Urothelium cell line (cell line): Measurements from ENCODE around the gene TRAPPC3.
"Not testable (repeated sequence)": the region's sequence is repeated elsewhere in the genome, so short reads cannot be mapped to it uniquely, and the experiment has no call there.

ENCODE experiments used
- DNase-seq: peaks from one replicate; pipeline ENCODE4 v3.0.0; 2011; ENCODE audit warnings: low spot score, mixed read lengths
- FAIRE-seq: peaks from 2 replicates; lab custom pipeline; 2011; peaks lifted over from hg19 to GRCh38; lab: Jason Lieb, UNC

TRAPPC3 gene

DNA sequence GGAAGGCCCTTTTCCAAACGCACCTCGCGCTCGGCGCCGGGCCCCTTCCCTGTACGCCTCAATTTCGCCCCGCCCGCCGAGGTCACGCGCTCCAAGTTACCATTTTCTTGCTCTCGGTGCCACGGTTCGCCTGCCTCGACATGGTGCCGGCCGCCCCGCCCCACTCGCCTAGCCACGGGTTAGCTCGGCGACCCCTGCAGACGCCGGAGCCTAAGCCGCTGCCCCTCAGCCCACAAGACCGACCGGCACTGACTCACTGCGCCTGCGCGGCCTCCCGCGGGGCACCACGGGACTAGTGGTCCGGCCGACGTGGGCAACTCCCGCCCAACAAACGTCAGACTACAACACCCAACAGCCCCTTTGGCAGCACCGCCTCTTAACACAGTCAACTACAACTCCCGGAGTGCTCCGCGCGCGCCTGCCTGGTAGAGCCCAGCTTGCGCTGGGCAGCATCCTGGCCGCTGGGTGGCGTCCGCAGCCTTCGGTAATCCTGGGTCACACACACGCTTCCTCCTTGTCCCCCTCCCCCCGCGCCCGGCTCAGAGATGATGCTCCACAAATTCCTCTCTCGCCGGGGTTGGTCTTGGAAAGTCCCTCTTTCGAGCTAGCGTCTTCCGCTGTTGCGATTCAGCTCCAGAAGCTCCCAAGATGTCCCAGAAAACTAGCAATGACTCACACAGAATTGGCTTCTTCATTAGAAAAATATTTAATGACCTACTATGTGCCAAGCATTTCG lies at the start of gene TRAPPC3:
Gene TRAPPC3 (minus strand): TSS at position 250 of the 736 bp plus-strand sequence. CDS start 108 bp downstream, at position 142.
- DNase-seq, result peak; percentile 98
- FAIRE-seq, result peak; percentile 72

DNA sequence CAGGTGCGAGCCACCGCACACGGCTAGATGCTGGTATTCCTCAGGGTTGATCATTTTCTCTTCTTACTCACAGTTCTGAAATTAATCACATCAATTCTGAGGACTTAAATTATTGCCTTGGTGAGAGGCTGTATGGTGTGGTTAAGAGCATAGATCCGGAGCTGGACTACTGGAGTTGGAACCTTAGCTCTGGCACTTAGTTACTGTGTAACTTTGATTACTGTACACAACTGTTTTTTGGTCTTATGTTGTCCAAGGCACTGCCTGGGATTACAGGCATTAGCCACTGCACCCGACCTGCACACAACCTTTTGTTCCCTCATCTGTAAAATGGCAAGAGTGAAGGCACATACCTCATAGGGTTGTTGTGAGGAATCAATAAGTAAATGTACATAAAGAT lies 49.4 kb upstream of the TRAPPC3 start:
- no peak for DNase-seq
- FAIRE-seq, result no peak

DNA sequence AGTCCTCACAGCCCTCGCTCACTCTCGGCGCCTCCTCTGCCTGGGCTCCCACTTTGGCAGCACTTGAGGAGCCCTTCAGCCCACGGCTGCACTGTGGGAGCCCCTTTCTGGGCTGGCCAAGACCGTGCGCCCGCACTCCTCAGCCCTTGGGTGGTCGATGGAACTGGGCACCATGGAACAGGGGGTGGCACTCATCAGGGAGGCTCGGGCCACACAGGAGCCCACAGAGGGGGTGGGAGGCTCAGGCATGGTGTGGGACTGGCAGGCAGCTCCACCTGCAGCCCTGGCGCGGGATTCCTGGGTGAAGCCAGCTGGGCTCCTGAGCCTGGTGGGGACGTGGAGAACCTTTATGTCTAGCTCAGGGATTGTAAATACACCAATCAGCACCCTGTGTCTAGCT lies 47.5 kb upstream of the TRAPPC3 start:
- not testable (repeated sequence) for DNase-seq, FAIRE-seq

DNA sequence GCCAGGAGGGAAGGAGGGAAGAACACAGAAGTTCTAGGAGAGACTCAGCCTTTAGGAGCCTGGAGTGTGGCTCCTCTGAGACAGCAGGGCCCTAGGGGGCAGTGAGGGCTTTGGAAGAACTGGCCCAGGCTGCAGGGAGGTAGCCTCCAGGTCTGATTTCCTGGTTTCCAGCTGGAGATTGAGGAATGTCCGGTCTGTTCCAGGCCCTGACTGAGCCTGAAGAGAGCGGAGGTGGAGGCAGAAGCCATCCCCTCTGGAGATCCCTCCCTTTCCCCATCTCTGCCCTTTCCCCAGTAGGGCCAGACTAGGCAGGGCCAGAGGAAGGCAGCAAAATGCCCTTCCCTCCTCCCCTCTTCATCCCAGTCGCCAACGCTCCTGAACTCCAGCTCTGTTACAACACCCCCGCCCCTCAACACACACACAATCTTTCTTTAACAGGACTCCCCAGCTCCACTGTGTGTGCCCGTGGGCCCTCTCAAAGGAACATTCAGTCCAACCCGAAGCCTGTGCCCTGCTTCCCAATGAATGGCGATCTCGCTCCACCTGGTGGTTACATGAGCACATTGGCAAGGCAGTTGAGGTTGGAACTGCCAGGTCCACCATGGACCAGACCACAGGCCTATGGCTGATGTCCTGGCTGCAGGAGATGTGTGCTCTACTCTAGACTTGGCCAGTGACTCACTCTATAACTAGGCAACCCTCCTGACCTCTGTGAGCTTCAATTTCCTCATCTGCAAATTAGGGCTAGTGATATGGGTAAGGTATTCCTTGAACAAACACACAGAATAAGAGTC lies 38.7 kb upstream of the TRAPPC3 start:
- peak; percentile 84 for DNase-seq
- FAIRE-seq, result peak; percentile 97

DNA sequence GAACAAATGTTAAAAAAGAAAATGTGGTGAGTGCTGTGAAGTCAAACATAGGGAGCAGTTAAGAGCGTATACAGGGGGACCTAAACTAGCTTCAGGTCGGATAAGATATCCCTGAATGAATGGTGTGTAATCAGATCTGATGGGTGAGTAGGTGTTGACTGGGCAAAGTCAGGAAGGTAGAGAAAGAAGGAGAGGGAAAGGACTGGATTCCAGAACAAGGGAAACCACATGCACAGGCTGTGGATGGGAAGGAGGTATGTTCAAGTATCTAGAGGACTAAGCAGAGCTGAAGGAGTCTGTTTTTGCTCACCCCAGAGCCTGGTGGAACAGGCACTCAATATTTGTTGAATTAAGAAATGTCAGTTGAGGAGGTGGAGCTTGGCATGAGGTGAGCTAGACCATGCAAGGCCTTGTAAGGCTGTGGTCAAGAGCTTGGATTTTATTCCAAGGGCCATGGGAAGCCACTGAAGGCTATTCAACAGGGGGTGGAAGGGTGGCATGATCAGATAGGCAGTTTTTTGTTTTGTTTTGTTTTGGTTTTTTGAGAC lies 34.1 kb upstream of the TRAPPC3 start:
- DNase-seq, result no peak
- FAIRE-seq, result no peak

DNA sequence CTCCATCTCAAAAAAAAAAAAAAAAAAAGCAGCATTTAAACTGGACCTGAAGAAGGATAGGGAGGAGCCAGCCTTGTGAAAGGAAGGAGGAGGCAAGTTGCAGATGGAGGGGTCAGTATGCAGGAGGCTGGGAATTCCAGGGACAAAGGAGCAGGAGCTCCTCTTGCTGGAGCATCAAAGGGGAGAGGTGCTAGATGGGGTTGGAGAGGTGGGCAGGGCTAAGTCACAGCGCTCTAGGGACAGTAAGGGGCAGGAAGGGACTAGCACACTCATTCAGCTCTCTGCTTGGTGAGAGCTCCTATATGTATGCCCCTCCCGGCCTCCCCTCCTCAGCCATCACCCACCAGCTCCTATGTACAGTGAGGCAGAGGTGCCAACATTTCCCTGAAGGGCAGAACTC lies 33.4 kb upstream of the TRAPPC3 start:
- FAIRE-seq (no peak), DNase-seq (no peak)

DNA sequence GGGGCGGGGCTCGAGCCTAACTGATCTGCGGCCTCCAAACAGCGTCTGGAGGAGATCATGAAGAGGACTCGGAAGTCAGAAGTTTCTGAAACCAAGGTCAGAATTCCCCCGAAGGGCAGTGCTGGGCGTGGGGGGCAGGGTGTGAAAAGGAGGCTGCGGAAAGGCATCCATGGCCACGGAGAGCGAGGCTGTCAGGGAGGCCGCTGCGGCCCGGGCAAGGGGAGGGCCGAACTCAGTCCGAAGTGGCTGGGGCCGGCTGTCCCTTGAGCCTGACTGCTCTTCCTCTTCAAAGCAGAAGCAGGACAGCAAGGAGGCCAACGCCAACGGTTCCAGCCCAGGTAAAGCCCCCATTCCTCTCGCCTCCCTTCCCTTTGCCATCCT lies 29.9 kb upstream of the TRAPPC3 start:
- no peak for FAIRE-seq
- DNase-seq, result no peak

DNA sequence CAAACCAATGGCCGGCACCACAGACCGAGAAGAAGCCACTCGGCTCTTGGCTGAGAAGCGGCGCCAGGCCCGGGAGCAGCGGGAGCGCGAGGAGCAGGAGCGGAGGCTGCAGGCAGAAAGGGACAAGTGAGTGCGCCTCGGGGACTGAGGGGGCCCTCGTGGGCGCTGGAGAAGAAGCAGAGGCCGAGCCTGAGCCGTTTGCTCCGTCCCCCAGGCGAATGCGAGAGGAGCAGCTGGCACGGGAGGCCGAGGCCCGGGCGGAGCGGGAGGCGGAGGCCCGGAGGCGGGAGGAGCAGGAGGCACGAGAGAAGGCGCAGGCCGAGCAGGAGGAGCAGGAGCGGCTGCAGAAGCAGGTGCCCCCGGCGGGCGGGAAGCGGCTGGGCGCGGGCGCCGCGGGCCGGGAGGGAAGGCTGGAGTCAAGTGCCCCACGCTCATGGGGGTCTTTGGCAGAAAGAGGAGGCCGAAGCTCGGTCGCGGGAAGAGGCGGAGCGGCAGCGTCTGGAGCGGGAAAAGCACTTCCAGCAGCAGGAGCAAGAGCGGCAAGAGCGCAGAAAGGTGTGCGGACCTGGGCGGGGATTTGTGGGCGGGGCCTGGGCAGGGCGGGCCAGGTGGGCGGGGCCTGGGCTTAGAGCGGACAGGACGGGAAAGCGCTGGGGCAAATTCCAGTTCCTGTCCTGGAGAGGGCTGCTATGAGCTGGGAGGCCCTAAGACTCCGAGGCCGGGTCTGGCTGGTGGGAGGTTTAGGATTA lies 29.4 kb upstream of the TRAPPC3 start:
- DNase-seq (no peak), FAIRE-seq (no peak)

DNA sequence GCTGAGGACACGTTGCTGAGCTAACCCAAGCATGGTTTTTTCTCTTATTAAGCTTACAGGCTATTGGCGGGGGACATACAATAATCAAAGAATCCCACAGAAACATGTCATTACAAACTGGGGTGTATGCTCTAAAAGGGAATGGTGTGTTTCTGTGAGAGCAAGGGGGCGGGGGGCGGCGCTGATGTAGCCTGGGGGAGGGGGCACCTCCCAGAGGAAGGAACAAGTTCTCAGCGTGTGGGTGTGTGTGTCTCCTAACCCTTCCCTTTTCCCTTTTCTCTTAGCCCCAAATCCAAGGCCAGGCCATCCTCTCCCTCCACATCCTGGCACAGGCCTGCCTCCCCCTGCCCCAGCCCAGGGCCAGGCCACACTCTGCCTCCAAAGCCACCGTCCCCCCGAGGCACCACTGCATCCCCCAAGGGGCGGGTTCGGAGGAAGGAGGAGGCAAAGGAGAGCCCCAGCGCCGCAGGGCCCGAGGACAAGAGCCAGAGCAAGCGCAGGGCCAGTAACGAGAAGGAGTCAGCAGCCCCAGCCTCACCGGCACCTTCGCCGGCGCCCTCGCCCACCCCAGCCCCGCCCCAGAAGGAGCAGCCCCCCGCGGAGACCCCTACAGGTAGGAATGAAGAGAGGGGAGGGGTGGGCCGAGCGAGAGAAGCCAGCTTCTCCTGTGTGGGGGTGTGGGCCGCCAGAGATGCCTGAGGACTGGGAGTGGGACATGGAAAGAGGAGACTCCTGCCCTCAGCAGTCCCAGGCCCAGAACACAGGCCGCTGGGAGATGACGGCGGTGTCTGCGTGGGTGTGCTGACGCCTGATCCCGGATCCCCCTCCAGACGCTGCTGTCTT lies 28.5 kb upstream of the TRAPPC3 start:
- FAIRE-seq (no peak), DNase-seq (no peak)

DNA sequence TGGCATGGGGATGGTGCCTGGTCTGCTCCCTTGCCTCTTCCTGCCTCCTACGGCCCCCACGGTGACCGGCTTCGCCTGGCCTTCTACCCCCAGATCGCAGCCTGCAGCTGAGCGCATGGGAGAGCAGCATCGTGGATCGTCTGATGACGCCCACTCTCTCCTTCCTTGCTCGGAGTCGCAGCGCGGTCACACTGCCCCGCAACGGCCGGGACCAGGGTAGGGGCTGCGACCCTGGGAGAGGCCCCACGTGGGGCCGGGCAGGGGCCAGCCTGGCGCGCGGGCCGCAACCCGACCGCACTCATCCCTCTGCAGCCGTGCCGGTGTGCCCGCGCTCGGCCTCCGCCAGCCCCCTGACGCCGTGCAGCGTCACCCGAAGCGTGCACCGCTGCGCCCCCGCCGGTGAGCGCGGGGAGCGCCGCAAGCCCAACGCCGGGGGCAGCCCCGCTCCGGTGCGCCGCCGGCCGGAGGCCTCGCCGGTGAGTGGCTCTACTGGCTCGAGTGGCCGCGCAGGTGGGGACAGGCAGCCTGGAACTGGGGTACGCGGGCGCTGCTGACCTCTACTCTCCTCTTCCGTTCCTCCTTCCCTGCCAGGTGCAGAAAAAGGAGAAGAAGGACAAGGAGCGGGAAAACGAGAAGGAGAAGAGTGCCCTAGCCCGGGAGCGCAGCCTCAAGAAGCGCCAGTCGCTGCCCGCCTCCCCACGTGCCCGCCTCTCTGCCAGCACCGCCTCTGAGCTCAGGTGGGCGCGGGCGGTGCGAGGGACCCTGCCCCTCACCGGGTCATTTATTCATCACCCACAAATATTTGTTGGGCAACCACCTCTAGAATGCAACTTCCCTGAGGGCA lies 27.0 kb upstream of the TRAPPC3 start:
- DNase-seq, result no peak
- FAIRE-seq, result no peak

DNA sequence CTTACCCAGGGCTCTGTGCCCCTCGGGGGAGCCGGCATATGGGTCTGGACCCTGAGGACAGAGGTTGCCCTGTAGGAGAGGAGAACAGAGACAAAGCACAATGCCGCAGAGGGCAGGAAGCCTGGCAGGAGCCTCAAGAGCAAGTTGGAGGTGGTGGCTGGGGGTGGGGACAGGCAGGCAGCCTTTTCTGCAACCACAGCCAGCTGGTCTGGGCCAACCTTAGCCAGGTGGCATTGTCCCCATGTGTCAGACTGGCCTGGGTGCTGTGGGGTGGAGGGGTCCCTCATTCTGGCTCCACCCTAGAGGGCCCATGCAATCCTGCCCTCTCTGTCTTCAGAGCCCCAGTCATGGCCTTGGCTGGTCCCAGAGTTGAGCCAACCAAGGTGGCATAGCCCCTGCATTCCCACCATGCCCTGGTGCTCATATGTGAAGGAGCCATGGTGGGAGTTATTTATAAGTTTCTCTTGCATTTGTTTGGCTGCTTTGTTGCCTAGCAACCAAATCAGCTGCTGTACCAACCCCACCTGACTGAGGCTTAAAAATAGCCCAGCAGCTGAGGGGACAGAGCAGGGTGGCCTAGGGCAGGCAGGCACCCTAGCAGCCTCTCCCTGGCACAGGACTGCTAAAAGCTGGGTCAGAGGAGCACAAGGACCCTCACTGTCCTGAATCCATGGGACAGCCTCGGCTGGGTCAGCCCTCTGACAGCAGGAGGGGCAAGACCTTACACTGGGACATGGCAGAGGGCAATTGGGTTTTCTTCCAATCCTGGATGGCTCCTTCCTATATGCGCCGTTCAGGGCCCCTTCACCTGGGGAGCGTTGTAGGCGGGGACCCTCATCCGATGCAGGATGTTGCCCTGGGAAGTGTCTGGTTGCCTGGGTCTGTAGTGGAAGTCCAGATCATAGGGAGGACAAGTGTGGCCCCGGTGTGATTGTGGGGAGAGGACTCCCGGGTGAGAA lies 26.1 kb upstream of the TRAPPC3 start:
- no peak for DNase-seq
- FAIRE-seq, result no peak

DNA sequence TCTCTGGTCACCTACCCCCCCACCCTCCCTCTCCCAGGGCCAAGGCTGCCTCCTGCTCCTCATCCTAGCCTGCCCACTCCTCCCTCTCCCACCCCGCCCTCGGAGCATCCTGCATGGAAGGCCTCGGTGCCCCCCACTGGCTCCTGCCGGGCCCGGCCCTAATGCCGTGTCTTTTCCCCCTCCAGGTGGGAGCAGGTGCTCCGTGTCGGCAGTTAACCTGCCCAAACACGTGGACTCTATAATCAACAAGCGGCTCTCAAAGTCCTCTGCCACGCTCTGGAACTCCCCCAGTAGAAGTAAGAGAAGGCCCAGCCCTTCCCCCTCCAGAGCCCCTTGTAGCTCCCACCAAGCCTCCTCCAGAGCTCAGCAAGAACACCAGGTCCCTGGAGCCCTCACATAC lies 25.4 kb upstream of the TRAPPC3 start:
- FAIRE-seq, result no peak

DNA sequence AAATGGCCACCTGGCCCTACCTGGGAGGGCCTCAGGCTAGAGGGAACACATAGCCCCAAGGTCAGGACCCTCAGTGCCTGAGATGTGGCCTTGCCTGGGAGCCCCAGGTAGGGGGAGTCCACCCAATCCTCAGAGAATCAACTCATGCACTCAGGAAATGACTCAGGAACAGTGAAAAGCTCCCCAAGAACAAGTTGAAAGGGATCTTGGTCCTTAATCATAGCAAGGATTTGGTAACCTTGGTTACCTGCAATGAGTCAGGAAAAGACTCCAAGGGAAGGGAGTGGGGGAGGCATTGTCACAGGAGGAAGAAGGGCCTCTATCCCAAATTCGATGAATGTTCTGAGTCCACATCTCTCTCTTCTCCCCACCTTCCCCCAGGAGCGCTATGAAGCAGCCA lies 23.7 kb upstream of the TRAPPC3 start:
- peak; percentile 21 for DNase-seq
- FAIRE-seq, result no peak

More for the DNA sequence above, 25.4 kb upstream of the TRAPPC3 start:
- DNase-seq, result no peak

DNA sequence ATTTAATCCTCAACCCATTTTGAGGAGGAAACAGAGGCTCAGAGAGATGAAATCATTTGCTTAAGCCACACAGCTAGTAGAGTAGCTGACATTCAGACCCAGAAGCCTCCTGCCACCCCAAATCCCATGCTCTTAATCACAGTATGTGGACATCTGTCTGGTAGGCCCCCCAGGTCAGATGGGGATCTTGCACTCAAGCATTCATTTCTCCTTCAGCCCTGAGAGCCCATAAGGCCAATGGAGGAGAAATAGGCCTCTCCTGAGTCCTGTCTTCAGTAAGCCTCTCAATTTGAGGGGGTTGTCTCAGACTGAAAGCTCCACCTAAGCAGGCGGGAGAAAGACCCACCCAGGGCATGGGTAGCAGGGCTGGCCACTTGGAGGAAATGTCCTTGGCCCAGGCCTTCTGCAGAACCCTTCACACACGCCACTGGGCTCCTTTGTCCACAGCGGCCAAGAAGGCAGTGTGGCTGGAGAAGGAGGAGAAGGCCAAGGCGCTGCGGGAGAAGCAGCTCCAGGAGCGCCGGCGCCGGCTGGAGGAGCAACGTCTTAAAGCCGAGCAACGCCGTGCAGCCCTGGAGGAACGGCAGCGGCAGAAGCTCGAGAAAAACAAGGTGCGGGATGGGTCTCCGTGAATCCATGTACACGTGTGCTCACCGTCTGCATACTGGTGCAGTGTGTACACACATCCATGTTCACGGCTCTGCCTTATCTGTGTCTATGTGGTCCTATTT lies 22.9 kb upstream of the TRAPPC3 start:
- FAIRE-seq (no peak), DNase-seq (no peak)

DNA sequence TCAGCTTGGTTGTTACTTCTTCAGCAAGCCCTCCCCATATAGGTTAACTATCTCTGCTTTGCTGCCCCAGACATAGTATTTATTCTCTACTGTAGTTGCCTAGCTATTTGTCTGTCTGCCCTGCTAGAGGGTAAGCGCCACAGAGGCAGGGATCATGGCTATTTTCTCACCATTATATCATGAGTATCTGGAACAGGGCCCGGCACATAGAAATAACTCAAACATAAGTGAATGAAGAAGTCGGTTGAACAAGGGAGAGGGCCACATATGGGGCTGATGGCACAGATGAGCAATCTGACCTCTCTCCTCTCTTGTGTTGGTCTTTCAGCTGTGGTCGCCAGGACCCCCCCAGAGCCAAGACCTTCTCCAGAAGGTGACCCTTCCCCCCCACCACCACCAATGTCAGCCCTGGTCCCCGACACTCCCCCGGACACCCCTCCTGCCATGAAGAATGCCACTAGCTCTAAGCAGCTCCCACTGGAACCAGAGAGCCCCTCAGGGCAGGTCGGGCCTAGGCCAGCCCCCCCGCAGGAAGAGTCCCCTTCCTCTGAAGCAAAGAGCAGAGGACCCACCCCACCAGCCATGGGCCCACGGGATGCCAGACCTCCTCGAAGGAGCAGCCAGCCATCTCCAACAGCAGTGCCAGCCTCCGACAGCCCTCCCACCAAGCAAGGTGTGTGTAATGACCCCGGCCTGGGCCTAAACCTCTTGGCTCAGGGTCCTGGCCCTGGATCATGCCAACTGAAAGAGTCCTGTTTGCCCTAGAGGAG lies 21.5 kb upstream of the TRAPPC3 start:
- no peak for DNase-seq
- peak; percentile 35 for FAIRE-seq

DNA sequence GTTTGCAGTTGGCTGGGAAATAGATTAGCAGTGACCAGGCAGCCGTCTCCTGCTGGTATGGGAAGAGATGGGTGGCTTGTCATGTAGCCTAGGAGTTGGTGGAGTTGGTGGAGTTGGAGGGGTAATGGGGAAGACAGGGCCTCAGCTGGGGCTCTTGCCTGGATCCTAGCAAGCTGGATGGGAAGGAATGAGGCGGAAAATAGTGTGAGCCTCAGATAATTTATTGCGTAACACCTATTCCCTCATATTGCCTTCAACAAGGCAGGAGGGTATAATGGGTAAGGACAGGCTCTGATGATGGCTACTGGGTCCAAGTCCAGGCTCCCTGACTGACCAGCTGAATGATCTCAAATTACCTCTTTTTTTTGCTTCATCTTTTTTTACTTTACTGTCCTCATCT lies 19.2 kb upstream of the TRAPPC3 start:
- no peak for DNase-seq
- FAIRE-seq, result no peak
